ENCODE results near the gene TBL1XR1.
A peak's percentile ranks its signal among the peaks of the same experiment; 100 is the strongest.

Gene TBL1XR1

GRCh38 chr3:177102553-177102952 lies 94.7 kb downstream of the TBL1XR1 start:
- no peak for TF ChIP-seq CTCF (IDR thresholded peaks at IDR 0.05; ENCODE audit: insufficient read depth, low read depth, low read length, missing control alignments)
- no peak for DNase-seq (ENCODE audit: low read depth)
- H3K4me3 ChIP-seq (ENCODE audit: low read length), result no peak overlapping the region

GRCh38 chr3:177098551-177098950 lies 98.7 kb downstream of the TBL1XR1 start:
- TF ChIP-seq CTCF (IDR thresholded peaks at IDR 0.05; ENCODE audit: insufficient read depth, low read depth, low read length, missing control alignments), result no peak
- no peak for DNase-seq (ENCODE audit: low read depth)
- H3K4me3 ChIP-seq (ENCODE audit: low read length), result no peak overlapping the region

GRCh38 chr3:177096615-177097014 lies 100.7 kb downstream of the TBL1XR1 start:
- DNase-seq (ENCODE audit: low read depth), result no peak
- H3K4me3 ChIP-seq (ENCODE audit: low read length), result no peak overlapping the region
- TF ChIP-seq CTCF (IDR thresholded peaks at IDR 0.05; ENCODE audit: insufficient read depth, low read depth, low read length, missing control alignments), result no peak

GRCh38 chr3:177093966-177094365 lies 103.3 kb downstream of the TBL1XR1 start:
- TF ChIP-seq CTCF (IDR thresholded peaks at IDR 0.05; ENCODE audit: insufficient read depth, low read depth, low read length, missing control alignments), result no peak
- no peak overlapping the region for H3K4me3 ChIP-seq (ENCODE audit: low read length)
- no peak for DNase-seq (ENCODE audit: low read depth)

GRCh38 chr3:177089901-177090300 lies 107.4 kb downstream of the TBL1XR1 start:
- H3K4me3 ChIP-seq (ENCODE audit: low read length), result no peak overlapping the region
- DNase-seq (ENCODE audit: low read depth), result no peak
- TF ChIP-seq CTCF (IDR thresholded peaks at IDR 0.05; ENCODE audit: insufficient read depth, low read depth, low read length, missing control alignments), result no peak

GRCh38 chr3:177089110-177089509 lies 108.2 kb downstream of the TBL1XR1 start:
- DNase-seq (ENCODE audit: low read depth), result peak; percentile 37

More at GRCh38 chr3:177089110-177089509, 108.2 kb downstream of the TBL1XR1 start:
- no peak overlapping the region for H3K4me3 ChIP-seq (ENCODE audit: low read length)
- no peak for TF ChIP-seq CTCF (IDR thresholded peaks at IDR 0.05; ENCODE audit: insufficient read depth, low read depth, low read length, missing control alignments)

All from epithelial cell of esophagus (primary cell).